MG63 (cell line): ENCODE measurements around the gene PKN1. TPM values are rescaled to one million over a fixed set of nuclear protein-coding genes. Genes with fewer than 3 reads are reported as not detected.
A peak's percentile ranks its signal among the peaks of the same experiment; 100 is the strongest.

Experiments
- DNase-seq: peaks from one replicate; pipeline ENCODE4 v3.0.0-alpha.2; 2020
- H3K27me3 ChIP-seq: fragments of 250-450 bp; sonication (Bioruptor Pico); 2 replicates; pipeline ENCODE4 v1.5.1; 2020; ENCODE audit warnings: mild to moderate bottlenecking, moderate library complexity
- H3K36me3 ChIP-seq: fragments of 250-450 bp; sonication (Bioruptor Pico); 2 replicates; pipeline ENCODE4 v1.5.1; 2020; ENCODE audit warnings: mild to moderate bottlenecking, moderate library complexity
- H3K4me3 ChIP-seq: fragments of 250-450 bp; sonication (Bioruptor Pico); 2 replicates; pipeline ENCODE4 v1.5.1; 2020; ENCODE audit warnings: mild to moderate bottlenecking, moderate library complexity
- H3K9me3 ChIP-seq: fragments of 250-450 bp; sonication (Bioruptor Pico); 2 replicates; pipeline ENCODE4 v1.5.1; 2020; ENCODE audit warnings: mild to moderate bottlenecking, moderate library complexity
- total RNA-seq: library from RNA; depleted of rRNA; stranded (reverse); fragments of >200 nt; shearing (Covaris generic); gene quantifications from 2 replicates; pipeline ENCODE4 v1.2.3, GENCODE V29; 2014; ENCODE audit warnings: low replicate concordance

Gene PKN1
- total RNA-seq, 1 experiment from 2014 or later: 128 TPM

GRCh38 chr19:14412996-14413692, 20.0 kb upstream of the PKN1 start:
- peaks cover 92% of the 10 kb centered on the region for H3K36me3 ChIP-seq
- H3K4me3 ChIP-seq: no peak overlapping the region
- no peaks in the 10 kb centered on the region for H3K27me3 ChIP-seq
- H3K9me3 ChIP-seq: no peaks in the 10 kb centered on the region
- no peak for DNase-seq

DNA sequence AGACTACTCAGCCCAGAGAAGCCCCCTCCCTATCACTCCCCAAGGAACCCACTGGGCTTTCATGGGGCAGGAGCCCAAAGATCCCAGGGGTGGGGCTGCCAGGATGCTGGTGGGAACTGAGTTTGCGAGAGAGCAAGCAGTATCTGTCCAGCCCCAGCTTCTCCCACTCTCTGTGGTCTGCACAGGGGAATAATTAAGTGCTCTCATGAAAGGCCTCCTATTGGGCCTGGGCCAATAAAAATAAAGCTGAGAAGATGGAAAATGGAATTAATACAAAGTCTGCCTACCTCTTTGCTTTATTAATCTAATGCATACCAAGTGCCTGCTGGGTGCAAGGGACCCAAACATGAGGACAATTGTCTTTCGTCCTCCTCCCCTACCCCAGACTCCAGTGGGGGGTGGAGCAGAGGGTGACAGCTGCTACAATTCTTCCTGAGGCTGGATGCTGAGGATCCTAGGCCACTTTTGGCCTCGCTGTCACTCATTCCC, 19.4 kb upstream of the PKN1 start:
- no peaks in the 10 kb centered on the region for H3K9me3 ChIP-seq
- no peak overlapping the region for H3K4me3 ChIP-seq
- DNase-seq: no peak
- H3K36me3 ChIP-seq: peaks cover 91% of the 10 kb centered on the region
- no peaks in the 10 kb centered on the region for H3K27me3 ChIP-seq

DNA sequence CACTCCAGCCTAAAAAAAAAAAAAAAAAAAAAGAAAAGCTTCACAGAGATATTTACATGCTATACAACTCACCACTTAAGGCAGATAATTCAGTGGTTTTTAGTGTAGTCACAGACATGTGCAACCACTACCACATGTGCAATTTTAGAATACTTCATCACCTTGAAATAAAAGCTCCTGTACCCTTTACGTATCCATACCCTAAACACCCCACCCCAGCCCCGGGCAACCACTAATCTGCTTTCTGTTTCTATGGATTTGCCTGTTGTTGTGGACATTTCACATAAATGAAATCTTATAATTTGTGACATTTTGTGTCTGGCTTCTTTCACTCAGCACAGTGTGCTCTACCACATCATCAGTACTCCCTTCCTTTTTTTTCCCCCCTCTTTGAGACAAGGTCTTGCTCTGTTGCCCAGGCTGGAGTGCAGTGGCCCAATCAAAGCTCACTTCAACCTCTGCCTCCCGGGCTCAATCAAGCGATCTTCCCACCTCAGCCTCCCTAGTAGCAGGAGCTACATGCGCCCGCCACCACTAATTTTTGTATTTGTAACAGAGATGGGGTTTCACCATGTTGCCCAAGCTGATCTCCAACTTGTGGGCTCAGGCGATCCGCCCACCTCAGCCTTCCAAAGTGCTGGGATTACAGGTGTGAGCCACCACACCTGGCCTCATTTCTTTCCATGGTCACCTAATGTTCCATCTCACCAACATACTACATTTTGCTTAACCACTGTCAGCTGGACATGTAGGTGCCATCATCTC, 18.0 kb upstream of the PKN1 start:
- Histone ChIP-seq H3K4me3 (no peak overlapping the region), H3K36me3 (peaks cover 77% of the 10 kb centered on the region), H3K27me3 (no peaks in the 10 kb centered on the region), H3K9me3 (no peaks in the 10 kb centered on the region)
- no peak for DNase-seq

- no peak for DNase-seq
- Histone ChIP-seq H3K27me3 (no peaks in the 10 kb centered on the region), H3K9me3 (no peaks in the 10 kb centered on the region), H3K36me3 (peaks cover 60% of the 10 kb centered on the region), H3K4me3 (peak overlapping the region; percentile 99)
Measured at GRCh38 chr19:14416817-14417231, 16.3 kb upstream of the PKN1 start.

DNA sequence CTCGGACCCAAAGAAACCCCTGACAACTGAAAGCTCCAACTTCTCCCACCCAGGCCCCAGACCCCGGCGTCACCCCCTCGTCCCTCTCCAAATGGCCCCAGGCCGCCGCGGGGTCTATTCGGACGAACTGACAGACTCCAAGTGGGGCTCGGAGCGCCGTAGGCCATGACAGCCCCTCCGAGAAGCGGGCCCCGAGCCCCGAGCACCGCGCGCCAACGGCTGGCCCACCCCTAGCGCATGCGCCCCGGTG, 14.3 kb upstream of the PKN1 start:
- Histone ChIP-seq H3K9me3 (no peaks in the 10 kb centered on the region), H3K27me3 (no peaks in the 10 kb centered on the region), H3K36me3 (peaks cover 41% of the 10 kb centered on the region), H3K4me3 (peak overlapping the region; percentile 99)
- DNase-seq: peak; percentile 85

DNA sequence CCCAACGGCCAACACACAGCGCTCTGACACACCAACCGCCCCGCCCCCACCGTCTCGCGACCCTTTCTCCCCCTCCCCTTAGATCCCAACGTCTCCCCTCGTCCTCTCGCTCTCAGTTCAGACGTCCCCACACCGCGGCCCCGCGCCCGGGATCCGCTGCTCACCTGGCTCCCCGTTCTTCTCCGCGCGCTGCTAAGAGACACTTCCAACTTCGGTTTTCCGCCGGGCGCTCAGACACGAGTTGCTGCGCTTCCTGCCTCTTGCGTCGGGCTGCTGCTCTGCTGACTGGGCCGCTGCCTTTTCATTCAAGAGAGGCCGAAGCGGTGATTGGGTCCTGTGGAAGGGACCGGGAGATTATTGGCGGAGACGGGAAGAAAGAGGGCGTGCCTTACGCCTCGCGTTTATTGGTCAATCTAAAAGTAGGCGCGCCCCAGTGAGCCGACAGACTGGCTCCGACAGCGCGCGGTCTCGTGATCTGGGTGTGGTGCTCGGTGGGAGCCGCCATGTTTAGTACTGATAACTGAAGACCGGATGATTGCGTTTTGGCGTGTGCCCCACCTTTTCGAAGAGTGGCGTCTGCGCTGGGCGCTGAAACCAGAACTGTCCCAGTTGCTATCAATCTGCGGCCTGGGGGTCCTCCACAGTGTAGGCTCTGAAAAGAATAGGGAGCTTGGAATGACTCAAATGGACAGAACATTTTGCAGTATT, 13.8 kb upstream of the PKN1 start, which contains the start of gene DDX39A:
Gene DDX39A (minus strand): TSS at position 236 of the 708 bp plus-strand sequence. CDS start 6,121 bp downstream, outside the sequence.
- DNase-seq: peak; percentile 100
- peaks cover 38% of the 10 kb centered on the region for H3K36me3 ChIP-seq
- H3K4me3 ChIP-seq: peak within 1 kb of the TSS; percentile 99
- H3K27me3 ChIP-seq: no peaks in the 10 kb centered on the region
- no peaks in the 10 kb centered on the region for H3K9me3 ChIP-seq

- Histone ChIP-seq H3K36me3 (no peaks in the 10 kb centered on the region), H3K9me3 (no peaks in the 10 kb centered on the region), H3K27me3 (no peaks in the 10 kb centered on the region), H3K4me3 (no peak overlapping the region)
- DNase-seq: no peak
Measured at GRCh38 chr19:14425696-14426138, 7.4 kb upstream of the PKN1 start.

DNA sequence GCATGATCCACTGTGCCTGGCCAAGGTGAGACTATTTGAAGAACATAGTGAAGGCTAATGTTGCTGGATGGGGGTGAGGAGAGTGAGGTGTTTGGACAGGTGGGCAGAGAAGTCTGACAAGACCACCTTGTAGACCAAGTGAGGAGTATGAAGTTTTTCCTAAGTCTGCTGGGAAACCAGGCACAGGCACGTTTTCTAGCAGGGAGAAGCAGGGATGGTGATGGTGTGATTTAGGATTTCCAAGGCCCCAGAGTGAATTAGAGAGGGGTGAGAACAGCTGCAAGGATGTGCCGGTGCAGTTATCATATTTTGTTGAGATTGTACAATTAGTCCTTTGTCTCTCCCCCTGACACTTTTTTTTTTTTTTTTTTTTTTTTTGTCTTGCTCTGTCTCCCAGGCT, 5.6 kb upstream of the PKN1 start:
- Histone ChIP-seq H3K27me3 (no peaks in the 10 kb centered on the region), H3K4me3 (no peak overlapping the region)
- DNase-seq: no peak

DNA sequence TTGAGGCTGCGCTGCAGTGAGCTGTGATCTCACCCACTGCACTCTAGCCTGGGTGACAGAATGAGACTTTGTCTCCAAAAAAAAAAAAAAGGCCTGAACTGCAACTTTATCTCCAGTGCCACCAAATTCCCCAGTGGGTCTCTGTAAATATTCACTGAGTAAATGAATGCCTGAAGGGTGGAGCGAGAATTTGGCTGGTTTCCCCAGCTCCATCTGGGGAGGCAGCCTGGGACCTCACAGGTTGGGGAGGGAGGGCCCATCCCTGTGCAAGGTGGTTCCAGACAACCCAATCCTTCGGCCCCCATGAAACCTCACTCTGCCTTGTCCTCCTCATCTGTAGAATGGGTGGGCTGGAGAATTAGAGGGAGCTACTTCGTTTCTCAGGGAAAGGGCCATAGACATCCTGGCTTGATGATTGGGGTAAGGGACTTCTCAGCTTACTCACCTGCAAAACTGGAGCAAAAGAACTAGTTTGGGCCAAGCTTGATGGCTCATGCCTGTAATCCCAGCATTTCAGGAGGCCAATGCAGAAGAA, 4.2 kb upstream of the PKN1 start:
- DNase-seq: no peak
- no peaks in the 10 kb centered on the region for H3K36me3 ChIP-seq
- no peaks in the 10 kb centered on the region for H3K9me3 ChIP-seq
- H3K4me3 ChIP-seq: no peak overlapping the region
- no peaks in the 10 kb centered on the region for H3K27me3 ChIP-seq

More for the DNA sequence above, 5.6 kb upstream of the PKN1 start:
- Histone ChIP-seq H3K36me3 (no peaks in the 10 kb centered on the region), H3K9me3 (no peaks in the 10 kb centered on the region)

DNA sequence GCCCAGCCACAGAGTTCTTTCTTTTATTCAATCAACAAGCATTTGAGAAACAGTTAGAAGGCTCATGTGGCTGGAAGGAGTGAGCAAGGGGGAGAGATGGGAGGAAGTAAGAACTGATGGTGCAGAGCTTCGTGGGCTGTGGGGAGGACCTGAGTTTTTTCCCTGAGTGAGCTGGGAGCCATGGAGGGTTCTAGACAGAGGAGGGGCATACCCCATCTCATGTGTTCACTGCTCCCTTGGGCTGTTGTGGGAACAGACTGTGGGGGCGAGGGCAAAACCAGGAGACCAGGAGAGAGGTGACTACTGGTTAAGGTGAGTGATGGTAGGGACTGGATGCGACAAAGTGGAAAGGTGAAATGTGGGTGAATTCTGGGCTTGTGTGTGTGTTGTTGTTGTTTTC, 2.4 kb upstream of the PKN1 start:
- DNase-seq: no peak
- no peaks in the 10 kb centered on the region for H3K9me3 ChIP-seq
- H3K36me3 ChIP-seq: peaks cover 13% of the 10 kb centered on the region
- H3K4me3 ChIP-seq: no peak overlapping the region
- H3K27me3 ChIP-seq: no peaks in the 10 kb centered on the region

GRCh38 chr19:14433554-14434501, 722 bp downstream of the PKN1 start:
- peaks cover 27% of the 10 kb centered on the region for H3K36me3 ChIP-seq
- no peaks in the 10 kb centered on the region for H3K9me3 ChIP-seq
- DNase-seq: no peak
- H3K4me3 ChIP-seq: peak overlapping the region; percentile 60
- no peaks in the 10 kb centered on the region for H3K27me3 ChIP-seq

- Histone ChIP-seq H3K9me3 (no peaks in the 10 kb centered on the region), H3K4me3 (peak overlapping the region; percentile 60), H3K36me3 (peaks cover 27% of the 10 kb centered on the region), H3K27me3 (no peaks in the 10 kb centered on the region)
- DNase-seq: peak; percentile 82
Measured at GRCh38 chr19:14434543-14435319, 1.6 kb downstream of the PKN1 start.

- Histone ChIP-seq H3K27me3 (no peaks in the 10 kb centered on the region), H3K9me3 (no peaks in the 10 kb centered on the region), H3K36me3 (peaks cover 27% of the 10 kb centered on the region), H3K4me3 (no peak overlapping the region)
- no peak for DNase-seq
Measured at GRCh38 chr19:14435320-14436050, 2.4 kb downstream of the PKN1 start.

DNA sequence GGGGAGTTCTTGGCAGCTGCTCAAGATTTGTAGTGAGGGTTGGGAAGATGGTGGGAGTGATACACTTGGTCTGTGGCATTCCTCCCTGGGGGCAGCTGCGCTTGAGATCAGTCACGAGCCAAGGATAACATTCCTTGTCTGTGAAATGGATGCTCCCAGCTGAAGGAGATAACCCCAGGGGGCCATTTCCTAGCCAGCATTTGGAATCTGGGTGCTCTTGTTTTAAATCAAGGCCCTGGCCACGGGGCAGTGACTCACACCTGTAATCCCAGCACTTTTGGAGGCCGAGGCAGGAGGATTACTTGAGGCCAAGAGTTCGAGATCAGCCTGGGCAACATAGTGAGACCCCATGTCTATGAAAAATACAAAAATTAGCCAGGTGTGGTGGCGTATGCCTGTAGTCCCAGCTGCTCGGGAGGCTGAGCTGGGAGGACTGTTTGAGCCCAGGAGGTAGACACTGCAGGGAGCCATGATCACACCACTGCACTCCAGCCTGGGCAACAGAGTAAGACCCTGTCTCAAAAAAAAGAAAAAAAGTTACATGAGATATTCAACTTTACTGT, 4.6 kb downstream of the PKN1 start:
- Histone ChIP-seq H3K27me3 (no peaks in the 10 kb centered on the region), H3K9me3 (no peaks in the 10 kb centered on the region), H3K36me3 (peaks cover 33% of the 10 kb centered on the region), H3K4me3 (no peak overlapping the region)
- DNase-seq: peak; percentile 65

DNA sequence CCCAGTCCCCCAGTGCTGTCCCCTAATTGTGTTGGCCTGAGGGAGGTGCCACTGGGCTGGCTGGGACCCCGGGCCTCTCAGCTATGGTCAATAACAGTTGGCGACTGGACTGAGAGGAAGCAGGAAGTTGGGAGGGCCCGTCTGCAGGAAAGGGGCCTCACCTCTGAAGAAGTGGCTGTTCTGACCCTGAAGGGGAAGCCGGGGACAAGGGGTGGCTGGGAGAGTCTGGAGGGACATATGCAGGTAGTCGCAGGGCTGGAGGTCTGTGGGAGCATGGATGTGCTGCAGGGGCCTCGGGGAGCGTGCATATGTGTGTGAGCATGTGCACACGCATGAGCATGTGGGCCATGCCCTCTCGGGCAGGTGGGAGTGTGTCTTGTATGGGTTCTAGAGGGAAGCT, 5.9 kb downstream of the PKN1 start:
- Histone ChIP-seq H3K27me3 (no peaks in the 10 kb centered on the region), H3K9me3 (no peaks in the 10 kb centered on the region), H3K36me3 (peaks cover 45% of the 10 kb centered on the region), H3K4me3 (no peak overlapping the region)
- DNase-seq: no peak
